NCI-H2227 treated with DMSO at 0.1 percent for 48 hours (cell line): ENCODE data around the gene FOXP1.
"Not testable (repeated sequence)": the region's sequence is repeated elsewhere in the genome, so short reads cannot be mapped to it uniquely, and the experiment has no call there.

Source experiments
- DNase-seq: peaks from one replicate; lab custom pipeline; 2025; lab: John Stamatoyannopoulos, UW

The FOXP1 gene

DNA sequence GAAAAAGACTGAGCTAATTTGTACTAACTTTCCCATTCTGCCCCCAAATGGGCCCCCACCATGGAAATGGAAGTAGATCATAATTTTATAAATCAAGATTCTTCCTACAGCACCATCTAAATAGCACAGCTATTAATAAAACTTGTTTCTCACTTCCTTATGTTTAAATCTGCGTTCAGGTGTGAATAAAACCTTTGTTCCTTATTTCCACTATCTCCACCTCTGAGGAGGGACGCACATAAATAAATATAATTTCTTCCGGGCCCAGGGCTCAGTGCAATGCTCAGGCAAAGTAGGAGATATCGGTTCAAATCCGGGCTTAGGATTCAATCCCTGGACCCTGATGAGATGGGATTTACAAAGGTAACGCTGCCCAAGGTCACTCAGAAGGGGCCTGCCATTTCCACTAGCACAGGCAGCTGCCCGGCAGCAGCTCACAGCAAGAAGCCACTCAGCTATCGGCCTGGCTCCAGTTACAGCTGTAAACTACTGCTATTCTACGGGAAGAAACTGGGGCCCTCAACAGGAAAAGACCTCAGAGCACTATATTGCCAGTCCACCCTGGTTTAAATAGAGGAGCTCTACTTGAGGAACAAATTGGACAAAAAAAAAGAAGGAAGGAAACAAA is 52.5 kb downstream of the FOXP1 start:
- DNase-seq, result no peak

GRCh38 chr3:71528816-71529215 is 54.7 kb downstream of the FOXP1 start:
- no peak for DNase-seq

- DNase-seq, result not testable (repeated sequence)
Measured at GRCh38 chr3:71526448-71526847, 57.1 kb downstream of the FOXP1 start.

DNA sequence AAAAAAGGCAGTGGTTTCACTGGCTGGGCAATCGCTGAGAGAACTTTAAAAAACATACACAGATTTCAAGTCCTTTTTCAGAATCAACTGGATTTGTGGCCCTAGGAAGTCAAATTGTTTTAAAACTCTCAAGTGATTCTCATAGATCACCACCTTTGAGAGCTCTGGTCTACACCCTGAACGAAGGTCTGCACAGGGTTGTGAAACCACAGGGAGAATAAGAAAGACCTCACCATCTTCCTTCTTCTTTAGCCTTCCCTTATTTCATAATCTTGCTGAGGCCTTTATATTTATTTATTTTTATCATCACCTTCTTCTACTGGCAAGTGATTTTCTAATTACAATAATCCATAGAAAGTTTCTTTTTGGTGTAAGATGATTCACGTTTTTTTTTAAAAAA is 58.1 kb downstream of the FOXP1 start:
- DNase-seq, result no peak

- no peak for DNase-seq
Measured at GRCh38 chr3:71524672-71525071, 58.9 kb downstream of the FOXP1 start.

DNA sequence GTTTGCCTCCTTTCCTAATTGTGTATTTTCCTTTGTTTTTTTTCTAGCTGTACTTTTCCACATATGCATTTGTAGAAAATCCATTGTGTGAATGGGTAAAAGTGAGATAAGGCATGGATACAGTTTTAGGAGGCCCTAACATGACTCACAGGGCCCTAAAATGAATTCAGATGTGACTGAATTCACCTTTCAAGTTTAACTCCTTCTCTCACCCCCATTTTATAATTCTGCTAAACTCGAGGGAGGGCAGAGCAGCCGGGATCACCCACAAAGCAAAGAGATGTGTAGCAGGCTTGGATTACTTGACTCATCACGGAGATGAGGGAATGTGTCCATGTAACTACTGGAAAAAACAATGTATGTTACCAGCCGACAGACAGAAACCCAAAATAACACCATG is 59.9 kb downstream of the FOXP1 start:
- DNase-seq, result no peak

DNA sequence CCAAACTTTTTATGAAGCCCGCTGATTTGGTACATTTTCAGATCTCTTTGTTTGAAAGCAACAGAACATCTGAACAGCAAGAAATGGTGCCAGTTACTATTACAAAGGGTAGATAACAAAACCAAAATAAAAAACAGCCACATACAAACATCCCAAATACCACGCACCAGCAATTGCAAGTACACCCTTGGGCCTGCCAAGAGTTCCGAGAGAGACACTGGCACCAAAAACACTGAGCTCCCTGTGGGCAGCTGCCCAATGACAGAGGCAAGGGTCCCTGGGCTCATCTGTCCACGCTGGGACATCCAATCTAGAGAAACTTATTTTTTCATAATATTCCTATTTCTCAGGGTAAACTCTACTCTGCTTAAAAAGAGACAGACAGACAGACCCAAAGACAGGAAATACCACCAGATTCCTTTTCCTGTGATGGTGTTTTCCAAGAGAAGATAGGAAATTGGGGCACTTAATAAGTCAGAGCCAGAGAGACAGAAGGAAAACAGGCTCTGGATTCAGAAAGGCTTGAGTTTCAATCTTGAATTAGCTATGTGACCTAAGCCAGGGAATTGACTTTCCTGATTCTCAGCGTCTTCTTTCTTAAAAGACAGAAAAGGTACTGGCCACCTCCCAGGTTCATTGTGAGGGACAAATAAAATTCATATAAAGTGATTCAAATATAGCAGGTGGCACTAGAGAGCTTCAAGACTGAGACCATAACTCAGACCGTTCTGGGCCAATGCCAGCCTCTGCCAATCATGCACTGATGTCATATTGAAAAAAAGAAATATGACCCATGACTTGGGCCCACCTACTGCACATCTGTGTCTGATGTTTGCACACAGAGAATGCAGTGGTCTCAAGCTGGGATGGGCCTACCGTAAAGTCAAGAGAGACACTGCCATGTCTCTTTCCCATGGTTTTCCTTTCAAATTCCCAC is 61.3 kb downstream of the FOXP1 start:
- no peak for DNase-seq

- DNase-seq, result no peak
Measured at GRCh38 chr3:71521021-71521352, 62.5 kb downstream of the FOXP1 start.

- DNase-seq, result no peak
Measured at GRCh38 chr3:71520161-71521020, 63.1 kb downstream of the FOXP1 start.

- no peak for DNase-seq
Measured at GRCh38 chr3:71518089-71518488, 65.4 kb downstream of the FOXP1 start.

DNA sequence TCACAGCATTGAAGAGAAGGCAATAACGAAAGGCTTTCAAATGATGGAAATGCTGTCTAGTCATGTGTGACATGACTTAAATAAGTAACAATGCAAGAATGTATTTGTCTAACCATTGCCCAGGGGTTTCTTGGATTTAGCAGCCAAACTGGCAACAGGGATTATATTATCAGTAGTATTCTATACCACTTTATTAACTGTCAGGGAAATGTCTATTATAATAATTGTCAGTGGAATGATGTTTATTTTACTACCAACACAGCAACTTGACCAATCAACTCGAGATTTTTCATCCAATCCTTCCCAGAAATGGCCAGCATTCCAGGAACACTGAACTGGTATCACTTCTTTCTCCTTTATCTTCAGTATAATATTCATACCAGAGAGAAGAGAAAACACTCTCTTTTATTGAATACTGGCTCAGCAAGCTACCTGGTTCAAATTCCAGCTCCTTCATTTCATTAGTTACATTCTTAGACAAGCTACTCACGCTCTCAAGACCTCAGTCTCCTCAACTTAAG is 66.2 kb downstream of the FOXP1 start:
- no peak for DNase-seq

GRCh38 chr3:71515636-71516365 is 67.7 kb downstream of the FOXP1 start:
- no peak for DNase-seq

- DNase-seq, result no peak
Measured at GRCh38 chr3:71514621-71515020, 68.9 kb downstream of the FOXP1 start.

- no peak for DNase-seq
Measured at GRCh38 chr3:71513515-71513914, 70.0 kb downstream of the FOXP1 start.

GRCh38 chr3:71513081-71513480 is 70.4 kb downstream of the FOXP1 start:
- no peak for DNase-seq

- no peak for DNase-seq
Measured at GRCh38 chr3:71512544-71512943, 71.0 kb downstream of the FOXP1 start.

GRCh38 chr3:71512000-71512399 is 71.5 kb downstream of the FOXP1 start:
- no peak for DNase-seq

DNA sequence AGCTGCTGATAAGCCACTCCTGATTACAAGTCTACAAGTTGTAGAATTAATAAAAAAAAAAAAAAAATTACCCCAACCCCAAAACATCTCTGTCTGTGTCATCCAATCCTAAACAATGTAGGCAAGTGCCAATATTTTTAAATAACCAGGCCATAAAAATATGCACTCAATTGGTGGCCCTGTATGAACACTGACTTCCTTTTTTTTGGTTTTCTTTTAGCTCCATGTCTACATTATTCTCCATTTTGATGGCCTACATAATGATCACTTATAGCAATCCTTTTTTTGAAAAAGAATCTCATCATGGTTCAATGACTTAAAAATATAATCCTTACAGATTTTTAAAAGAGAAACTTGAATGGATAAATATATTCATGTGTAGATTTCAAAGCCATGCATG is 72.1 kb downstream of the FOXP1 start:
- no peak for DNase-seq

- DNase-seq, result no peak
Measured at GRCh38 chr3:71511037-71511436, 72.5 kb downstream of the FOXP1 start.

GRCh38 chr3:71510510-71510909 is 73.0 kb downstream of the FOXP1 start:
- DNase-seq, result no peak

DNA sequence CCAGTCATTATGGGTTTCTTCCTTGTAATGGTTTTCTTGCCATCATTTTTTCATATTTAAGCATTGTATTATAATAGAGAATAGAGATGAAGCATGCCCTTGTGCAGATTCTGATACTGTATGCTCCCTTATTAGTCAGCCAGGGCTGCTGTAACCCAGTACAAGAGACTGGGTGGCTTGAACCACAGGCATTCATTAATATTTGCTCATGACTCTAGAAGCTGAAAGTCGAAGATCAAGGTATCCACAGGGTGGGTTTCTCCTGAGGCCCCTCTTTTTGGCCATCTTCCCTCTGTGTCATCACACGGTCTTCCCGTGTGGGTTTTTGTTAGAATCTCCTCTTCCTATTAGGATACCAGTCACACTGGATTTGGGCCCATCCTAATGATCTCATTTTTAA is 74.5 kb downstream of the FOXP1 start:
- DNase-seq, result no peak
